Measurements from ENCODE around the gene RNF220. TPM values are rescaled to one million over a fixed set of nuclear protein-coding genes. Genes with fewer than 3 reads are reported as not detected.

The RNF220 gene
- total and polyA plus RNA-seq, 10 donors = 59.0 to 126 (median 71.7) TPM

DNA sequence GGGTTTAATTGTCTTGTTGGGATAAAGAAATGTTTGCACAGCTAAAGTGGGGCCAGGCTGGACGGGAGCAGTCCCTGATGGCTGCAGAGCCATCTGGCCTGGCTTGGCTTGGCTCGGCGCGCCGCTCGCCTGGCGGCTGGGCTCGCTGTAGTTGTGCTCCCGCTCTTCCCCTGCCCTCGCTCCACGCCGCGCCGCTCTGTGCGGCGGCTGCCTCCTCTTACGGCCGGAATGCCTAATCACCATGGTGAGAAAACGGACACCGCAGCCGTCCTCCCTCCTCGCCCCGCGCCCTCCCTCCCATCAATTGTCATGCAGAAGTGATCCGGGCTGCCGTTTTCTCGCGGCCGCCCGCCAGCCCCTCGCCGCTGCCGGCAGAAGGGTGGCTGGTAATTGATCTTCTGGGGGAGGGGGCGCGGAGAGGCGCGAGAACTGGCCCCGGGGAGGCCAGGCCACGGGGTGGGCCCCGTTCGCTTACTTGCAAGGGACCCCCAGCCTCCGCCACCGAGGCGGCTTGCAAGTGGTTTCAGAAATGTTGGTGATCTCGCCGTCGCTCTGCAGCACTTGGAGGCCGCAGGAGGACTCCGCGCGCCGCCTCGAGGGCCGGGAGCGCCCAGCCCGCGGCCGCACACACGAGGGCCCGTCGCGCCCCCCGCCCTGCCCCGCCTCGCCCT is 12.4 kb downstream of the RNF220 start:
- WGBS, 5 donors = 3 to 20% (median 3%) methylated on average over 1 to 65 of the region's 65 CpGs
- Histone ChIP-seq H3K4me3 (peak overlapping the region in 7 of 8 donors; percentile 20 to 63 (median 25)), H3K36me3 (no peaks in the 10 kb centered on the region), H3K9me3 (no peaks in the 10 kb centered on the region), H3K27ac (peak overlapping the region in 1 of 8 donors; percentile 11), H3K4me1 (peaks cover 7 to 26% (median 20%) of the 10 kb centered on the region in 6 donors), H3K27me3 (replicated peaks in 1 of 7) (peaks cover 0 to 100% (median 95%) of the 10 kb centered on the region in 7 donors)
- DNase-seq = peak; percentile 87
- TF ChIP-seq POLR2AphosphoS5 (IDR thresholded peaks at IDR 0.05) = peak in 1 of 3 donors; percentile 28
- TF ChIP-seq POLR2A (IDR thresholded peaks at IDR 0.05) = no peak
- intact Hi-C loops (cut with DNase I; ENCODE audit: low total_unique reads) = no loop called here

DNA sequence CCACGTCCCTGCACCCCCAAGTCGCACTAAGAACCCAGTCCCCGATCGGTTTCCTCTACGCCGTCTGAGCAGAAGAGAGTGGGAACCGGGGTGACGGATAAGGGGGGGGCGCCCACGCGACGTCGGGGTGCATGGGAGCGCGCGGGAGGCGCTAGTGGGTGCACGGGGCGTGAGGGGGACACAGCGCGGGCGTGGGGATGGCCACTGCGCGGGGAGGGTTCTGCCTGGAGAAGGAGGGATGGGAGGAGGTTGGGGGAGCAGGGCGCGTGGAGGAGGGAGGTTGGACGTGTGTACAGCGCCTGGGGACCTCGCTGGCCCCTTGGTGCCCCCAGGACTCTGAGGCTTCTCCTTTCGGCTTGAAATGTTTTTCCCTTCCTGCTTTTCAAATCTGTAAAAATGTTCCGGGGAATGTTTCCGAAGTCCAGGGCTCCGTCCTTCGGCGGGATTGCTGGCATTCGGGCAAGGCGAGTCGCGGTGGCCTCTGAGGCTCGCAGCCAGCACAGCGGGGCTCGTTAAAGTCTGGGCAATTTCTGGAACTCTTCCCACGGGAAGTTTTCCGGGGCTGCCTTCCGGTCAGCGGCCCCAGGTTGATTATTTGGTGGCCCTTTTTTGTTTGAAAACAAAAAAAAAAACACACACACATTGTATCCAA is 13.1 kb downstream of the RNF220 start:
- peaks cover 7 to 28% (median 22%) of the 10 kb centered on the region in 6 donors for H3K4me1 ChIP-seq
- TF ChIP-seq, protein P1, sequence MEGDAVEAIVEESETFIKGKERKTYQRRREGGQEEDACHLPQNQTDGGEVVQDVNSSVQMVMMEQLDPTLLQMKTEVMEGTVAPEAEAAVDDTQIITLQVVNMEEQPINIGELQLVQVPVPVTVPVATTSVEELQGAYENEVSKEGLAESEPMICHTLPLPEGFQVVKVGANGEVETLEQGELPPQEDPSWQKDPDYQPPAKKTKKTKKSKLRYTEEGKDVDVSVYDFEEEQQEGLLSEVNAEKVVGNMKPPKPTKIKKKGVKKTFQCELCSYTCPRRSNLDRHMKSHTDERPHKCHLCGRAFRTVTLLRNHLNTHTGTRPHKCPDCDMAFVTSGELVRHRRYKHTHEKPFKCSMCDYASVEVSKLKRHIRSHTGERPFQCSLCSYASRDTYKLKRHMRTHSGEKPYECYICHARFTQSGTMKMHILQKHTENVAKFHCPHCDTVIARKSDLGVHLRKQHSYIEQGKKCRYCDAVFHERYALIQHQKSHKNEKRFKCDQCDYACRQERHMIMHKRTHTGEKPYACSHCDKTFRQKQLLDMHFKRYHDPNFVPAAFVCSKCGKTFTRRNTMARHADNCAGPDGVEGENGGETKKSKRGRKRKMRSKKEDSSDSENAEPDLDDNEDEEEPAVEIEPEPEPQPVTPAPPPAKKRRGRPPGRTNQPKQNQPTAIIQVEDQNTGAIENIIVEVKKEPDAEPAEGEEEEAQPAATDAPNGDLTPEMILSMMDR (IDR thresholded peaks at IDR 0.05 in 8 of 11, conservative IDR thresholded peaks at IDR 0.05 in 3 of 11) = no peak
- peak in 1 of 3 donors; percentile 17 for TF ChIP-seq POLR2AphosphoS5 (IDR thresholded peaks at IDR 0.05)
- TF ChIP-seq POLR2A (IDR thresholded peaks at IDR 0.05) = no peak
- intact Hi-C loops (cut with DNase I; ENCODE audit: low total_unique reads) = no loop called here
- H3K27ac ChIP-seq = peak overlapping the region in 1 of 8 donors; percentile 11
- no peaks in the 10 kb centered on the region for H3K9me3 ChIP-seq
- H3K27me3 ChIP-seq (replicated peaks in 1 of 7) = peaks cover 0 to 100% (median 89%) of the 10 kb centered on the region in 7 donors
- DNase-seq = no peak
- H3K36me3 ChIP-seq = no peaks in the 10 kb centered on the region
- H3K4me3 ChIP-seq = peak overlapping the region in 7 of 8 donors; percentile 20 to 63 (median 25)
- 3 to 9% (median 5%) methylated on average over 40 to 46 of the region's 46 CpGs for WGBS, 5 donors

DNA sequence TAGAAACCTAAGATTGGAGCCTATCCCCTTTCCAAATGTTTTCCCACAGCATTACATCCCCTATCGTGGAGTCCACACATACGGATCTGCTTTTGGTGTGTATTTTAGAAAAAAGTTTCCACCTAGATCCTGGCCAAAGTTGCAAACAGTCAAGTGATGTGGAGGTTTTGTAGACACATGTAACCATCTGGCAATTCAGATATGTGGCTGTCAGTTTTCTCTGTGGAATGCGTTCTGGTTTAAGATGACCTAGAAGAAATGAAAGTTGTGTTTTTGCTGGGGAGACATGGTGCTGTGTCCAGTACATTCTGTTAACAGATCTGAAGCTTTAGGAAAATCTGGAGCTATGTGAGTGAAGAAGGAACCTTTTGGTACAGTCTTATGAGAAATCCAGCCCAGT is 14.8 kb downstream of the RNF220 start:
- no peak overlapping the region for H3K4me3 ChIP-seq
- H3K27me3 ChIP-seq (replicated peaks in 1 of 7) = peaks cover 0 to 100% (median 76%) of the 10 kb centered on the region in 7 donors
- H3K27ac ChIP-seq = no peak overlapping the region
- no peaks in the 10 kb centered on the region for H3K36me3 ChIP-seq
- H3K9me3 ChIP-seq = no peaks in the 10 kb centered on the region
- intact Hi-C loops (cut with DNase I; ENCODE audit: low total_unique reads) = no loop called here
- peaks cover 7 to 45% (median 30%) of the 10 kb centered on the region in 6 donors for H3K4me1 ChIP-seq
- 46 to 58% (median 56%) methylated on average over 3 of the region's 3 CpGs for WGBS, 5 donors
- TF ChIP-seq, protein P1 (IDR thresholded peaks at IDR 0.05 in 8 of 11, conservative IDR thresholded peaks at IDR 0.05 in 3 of 11) = no peak
- TF ChIP-seq POLR2AphosphoS5 (IDR thresholded peaks at IDR 0.05) (no peak), POLR2A (IDR thresholded peaks at IDR 0.05) (no peak)
- no peak for DNase-seq

DNA sequence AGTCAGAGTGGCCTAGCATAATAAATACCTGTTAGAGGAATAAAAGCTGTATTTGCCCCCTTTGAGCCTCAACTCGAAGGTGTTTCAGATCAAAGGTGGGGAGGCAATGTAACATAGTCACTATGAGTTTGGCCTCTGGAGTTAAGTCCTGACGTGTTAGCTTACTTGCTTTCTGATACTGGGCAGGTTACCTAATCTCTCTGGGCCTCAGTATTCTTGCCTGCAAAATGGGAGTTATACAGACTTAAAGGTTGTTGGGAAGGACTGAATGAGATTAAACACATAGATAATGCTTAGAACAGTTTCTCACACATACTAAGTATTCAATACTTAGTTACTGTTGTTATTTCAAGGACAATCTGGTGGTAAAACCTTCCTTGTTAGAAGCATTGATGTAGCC is 15.5 kb downstream of the RNF220 start:
- intact Hi-C loops (cut with DNase I; ENCODE audit: low total_unique reads) = no loop called here
- H3K27ac ChIP-seq = no peak overlapping the region
- H3K36me3 ChIP-seq = no peaks in the 10 kb centered on the region
- DNase-seq = no peak
- peaks cover 7 to 45% (median 30%) of the 10 kb centered on the region in 6 donors for H3K4me1 ChIP-seq
- no peak overlapping the region for H3K4me3 ChIP-seq
- no peak for TF ChIP-seq POLR2A (IDR thresholded peaks at IDR 0.05)
- TF ChIP-seq, protein P1 (IDR thresholded peaks at IDR 0.05 in 8 of 11, conservative IDR thresholded peaks at IDR 0.05 in 3 of 11) = no peak
- TF ChIP-seq POLR2AphosphoS5 (IDR thresholded peaks at IDR 0.05) = no peak
- WGBS, 5 donors = 72 to 81% (median 78%) methylated on average over 2 of the region's 2 CpGs
- H3K9me3 ChIP-seq = no peaks in the 10 kb centered on the region
- H3K27me3 ChIP-seq (replicated peaks in 1 of 7) = peaks cover 0 to 100% (median 72%) of the 10 kb centered on the region in 7 donors

All from spleen (tissue), 11 donors.